ENCODE measurements around the gene RPL23.
A peak's percentile ranks its signal among the peaks of the same experiment; 100 is the strongest.

Gene RPL23

GRCh38 chr17:38883592-38884526 is 30.3 kb upstream of the RPL23 start:
- no peak for DNase-seq (ENCODE audit: low read depth)

- no peak for DNase-seq (ENCODE audit: low read depth)
Measured at GRCh38 chr17:38882870-38883269, 29.3 kb upstream of the RPL23 start.

DNA sequence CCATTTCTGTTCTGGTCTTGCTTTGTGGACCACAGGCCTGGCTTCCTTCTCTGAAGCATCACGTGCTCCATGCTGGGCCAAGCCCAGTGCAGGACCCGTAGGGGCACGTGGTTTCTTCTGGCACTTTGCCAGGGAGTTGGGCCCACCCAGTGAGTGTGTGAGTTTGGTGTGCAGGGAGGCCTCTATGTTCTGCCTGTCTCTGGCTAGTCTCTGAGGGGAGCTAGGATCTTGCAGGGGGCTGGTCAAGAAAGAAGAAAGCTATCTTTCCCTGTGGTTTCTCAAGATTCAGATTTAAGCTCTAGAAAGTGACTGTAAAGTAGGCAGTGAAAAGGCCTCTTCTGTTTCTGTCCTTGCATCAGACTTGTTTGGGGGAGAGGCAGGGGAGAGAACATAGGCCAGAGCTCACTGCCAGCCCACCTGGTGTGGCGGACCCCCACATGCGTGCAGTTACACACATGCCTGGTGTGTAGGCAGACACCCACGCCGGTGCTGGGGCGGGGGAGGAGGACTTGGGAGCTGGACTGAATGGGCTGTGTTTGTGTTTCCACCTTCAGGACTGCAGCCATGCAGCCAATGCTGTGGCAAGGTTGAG is 28.2 kb upstream of the RPL23 start:
- no peak for DNase-seq (ENCODE audit: low read depth)

DNA sequence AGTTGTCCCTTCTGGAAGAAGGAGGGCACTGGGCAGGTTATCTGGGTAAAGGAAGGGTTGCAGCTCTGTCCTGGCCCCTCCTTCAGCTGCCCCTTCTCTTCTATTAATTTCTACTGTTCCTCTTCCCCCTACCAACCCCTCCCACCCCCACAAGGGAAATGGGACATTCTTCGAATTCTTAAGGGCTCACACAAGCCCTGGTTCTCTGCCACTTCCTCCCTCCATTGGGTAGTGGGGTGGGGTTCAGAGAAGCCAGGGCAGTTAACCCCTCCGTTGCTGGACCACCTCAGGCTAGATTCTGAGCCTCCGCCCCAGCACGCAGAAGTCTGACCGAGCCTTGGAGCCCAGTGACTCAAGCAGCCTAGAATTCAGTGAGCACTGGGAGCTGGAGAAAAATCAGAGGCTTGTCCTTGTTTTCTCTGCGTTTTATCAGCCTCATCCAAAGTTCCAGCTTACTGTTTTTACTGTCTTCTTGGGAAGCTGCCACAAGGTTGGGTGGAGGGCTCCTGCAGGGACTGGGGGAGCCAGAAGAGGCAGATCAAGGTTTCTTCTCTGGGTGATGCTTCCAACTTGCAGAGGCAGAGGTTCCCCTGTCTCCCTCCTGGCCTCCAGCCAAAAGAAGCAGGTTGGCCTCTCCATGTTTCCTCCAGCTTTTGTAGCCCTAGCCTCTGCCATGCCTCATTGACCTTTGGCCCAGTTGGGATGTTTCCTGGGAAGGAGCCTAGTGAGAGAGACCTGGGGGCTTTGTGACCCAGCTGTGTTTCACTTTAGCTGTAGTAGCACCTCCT is 26.6 kb upstream of the RPL23 start:
- DNase-seq (ENCODE audit: low read depth) = no peak

GRCh38 chr17:38877130-38877851 is 23.8 kb upstream of the RPL23 start:
- no peak for DNase-seq (ENCODE audit: low read depth)

GRCh38 chr17:38875477-38876075 is 22.1 kb upstream of the RPL23 start:
- DNase-seq (ENCODE audit: low read depth) = no peak

DNA sequence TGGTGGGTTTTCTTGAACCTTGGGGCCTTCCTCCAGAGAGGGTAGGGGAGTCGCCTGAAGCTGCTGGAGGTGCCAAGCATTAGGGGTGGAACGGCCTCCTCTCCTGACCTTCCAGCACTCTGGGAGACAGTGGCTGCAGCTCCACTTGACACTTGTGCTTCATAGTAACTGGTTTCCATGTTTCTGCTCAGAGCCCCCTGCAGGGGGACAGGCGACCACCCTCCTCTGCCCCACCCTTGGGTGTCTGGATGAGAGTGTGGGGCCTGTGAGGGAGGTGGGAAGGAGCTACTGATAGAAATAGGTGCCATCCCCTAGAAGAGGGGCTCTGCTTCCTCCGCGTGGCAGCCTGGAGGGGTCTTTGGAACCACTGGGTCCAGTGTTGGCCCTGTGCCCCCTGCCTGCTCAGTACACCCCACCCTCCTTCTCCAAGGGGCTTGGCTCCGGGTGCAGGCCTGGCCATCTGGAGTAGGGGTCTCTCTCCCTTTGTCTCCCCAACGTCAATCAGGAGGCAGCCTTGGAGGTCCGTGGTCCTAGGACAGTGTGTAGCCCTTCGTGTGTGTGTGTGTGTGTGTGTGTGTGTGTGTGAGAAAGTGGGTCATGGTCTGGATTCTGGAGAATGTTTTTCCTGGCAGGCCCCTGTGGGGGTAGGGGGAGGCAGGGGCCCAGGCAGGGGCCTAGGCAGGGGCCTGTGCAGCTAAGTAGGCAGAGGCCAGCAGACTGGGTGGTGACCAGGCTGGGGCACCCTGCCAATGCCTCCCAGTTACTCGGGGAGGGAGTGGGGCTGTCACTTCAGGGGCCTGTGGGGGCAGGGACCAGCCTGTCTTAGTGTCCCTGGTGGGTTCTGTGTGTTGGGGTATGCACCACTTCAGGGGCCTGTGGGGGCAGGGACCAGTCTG is 21.2 kb upstream of the RPL23 start:
- no peak for DNase-seq (ENCODE audit: low read depth)

- no peak for DNase-seq (ENCODE audit: low read depth)
Measured at GRCh38 chr17:38873640-38874380, 20.3 kb upstream of the RPL23 start.

DNA sequence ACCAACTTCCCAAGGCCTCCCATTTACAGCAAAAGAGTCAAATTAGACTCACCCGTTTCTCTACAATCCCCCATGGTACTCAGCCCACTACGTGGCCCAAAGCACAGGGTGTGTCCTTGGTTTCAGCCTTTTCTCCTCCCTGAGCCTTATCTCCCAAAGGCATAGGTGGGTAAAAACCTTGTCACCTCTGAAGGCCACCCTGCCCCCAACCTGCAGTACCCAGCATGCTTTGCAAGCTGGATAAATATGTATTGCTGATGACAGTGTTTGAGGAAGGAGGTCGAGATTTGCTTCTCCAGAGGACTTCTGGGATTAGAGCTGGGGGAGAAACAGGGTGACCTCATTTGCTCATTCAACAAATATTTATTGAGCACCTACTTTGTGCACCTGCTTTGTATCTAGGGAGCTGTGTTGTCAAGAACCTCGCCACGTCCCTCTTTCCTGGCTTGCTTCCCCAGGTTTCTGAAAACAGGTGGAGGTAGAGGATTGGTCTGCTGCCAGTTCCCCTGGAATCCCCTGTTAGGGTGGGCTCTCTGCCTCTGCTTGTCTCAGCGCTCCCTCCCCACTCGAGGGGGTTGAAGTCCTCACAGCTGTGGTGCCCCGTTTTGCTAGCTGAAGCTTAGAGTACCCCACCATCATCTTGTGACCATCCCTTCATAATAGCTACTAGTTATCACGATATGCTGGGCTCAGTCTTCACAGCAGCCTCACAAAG is 19.3 kb upstream of the RPL23 start:
- no peak for DNase-seq (ENCODE audit: low read depth)

GRCh38 chr17:38872027-38872511 is 18.5 kb upstream of the RPL23 start:
- DNase-seq (ENCODE audit: low read depth) = no peak

DNA sequence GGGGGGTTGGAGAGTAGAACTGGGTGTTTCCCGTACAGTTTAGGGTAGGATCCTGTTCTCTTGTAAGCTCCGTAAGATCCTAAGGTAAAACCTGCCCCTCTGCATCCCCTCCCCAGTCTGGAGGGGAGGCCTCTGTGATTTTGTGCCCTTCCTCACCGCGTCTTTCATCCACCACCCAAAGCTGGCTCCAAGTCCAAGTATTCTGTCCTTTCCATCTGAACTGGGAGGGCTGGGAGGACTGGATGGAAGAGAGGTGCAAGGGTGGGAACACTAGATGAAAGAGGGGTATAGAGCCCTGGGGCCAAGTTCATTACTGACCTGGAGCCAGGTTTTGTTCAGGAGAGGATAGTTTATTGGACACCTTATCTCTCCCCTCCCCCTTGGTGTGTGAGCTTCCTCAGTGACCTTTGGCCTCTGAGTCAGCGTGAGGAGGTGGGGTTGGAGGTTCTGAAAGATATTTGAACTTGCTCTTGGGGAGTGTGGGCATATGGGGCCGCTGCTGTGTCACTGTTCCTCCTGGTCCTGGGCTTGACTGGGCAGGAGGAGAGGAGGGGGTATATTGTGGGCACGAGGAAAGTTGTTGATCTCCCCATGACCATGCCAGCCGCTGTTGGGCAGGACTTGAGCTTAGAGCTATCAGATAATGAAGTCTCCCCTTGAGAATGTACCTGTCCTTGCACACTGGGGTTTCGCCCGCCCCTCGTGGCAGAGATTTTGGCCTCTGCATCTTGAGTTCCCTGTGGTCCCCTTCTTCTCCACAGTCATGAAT is 17.9 kb upstream of the RPL23 start:
- DNase-seq (ENCODE audit: low read depth) = peak; percentile 55

DNA sequence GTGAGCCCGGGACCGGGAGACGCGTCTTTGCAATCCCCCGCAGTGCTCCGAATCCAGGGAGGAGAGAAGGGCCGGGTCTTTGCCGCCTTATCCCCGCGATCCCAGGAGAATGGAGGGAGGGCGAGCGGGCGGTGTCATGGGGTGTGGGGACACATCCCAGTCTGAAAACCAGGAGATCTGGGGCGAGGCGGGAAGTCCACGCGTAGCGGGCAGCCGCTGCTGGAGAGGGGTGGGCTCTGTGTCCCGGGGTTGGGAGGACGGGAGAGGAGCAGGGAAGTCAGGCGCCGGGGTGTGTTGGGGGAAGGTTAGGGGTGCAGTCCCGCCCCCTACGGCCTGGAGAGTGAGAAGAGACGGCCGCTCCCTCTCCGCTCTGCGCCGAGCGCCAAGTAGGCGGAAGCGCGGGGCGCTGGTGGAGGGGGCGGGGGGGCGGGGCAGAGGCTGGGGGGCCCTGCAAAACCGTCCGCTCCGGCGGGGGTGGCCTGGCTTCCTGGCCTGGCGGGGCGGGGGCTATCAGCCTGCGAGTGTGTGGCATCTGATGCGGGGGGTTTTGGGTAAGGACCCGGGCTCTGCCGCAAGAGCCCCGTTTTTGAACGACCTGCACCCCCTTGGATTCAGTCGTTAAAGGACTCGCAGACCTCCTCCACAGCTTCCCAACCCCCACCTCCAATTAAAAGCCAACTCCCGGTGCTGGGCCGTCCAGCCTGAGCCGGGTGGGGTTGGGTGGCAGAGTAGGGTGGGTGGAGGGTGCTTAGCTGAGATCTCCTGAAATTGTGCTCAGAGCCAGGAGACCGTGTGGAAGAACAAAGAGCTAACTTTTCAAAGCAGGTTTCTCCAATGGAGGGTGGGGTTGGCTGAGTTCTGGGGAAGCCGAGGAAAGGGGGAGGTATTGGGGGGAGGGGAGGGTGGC is 17.0 kb upstream of the RPL23 start:
- DNase-seq (ENCODE audit: low read depth) = peak; percentile 55

DNA sequence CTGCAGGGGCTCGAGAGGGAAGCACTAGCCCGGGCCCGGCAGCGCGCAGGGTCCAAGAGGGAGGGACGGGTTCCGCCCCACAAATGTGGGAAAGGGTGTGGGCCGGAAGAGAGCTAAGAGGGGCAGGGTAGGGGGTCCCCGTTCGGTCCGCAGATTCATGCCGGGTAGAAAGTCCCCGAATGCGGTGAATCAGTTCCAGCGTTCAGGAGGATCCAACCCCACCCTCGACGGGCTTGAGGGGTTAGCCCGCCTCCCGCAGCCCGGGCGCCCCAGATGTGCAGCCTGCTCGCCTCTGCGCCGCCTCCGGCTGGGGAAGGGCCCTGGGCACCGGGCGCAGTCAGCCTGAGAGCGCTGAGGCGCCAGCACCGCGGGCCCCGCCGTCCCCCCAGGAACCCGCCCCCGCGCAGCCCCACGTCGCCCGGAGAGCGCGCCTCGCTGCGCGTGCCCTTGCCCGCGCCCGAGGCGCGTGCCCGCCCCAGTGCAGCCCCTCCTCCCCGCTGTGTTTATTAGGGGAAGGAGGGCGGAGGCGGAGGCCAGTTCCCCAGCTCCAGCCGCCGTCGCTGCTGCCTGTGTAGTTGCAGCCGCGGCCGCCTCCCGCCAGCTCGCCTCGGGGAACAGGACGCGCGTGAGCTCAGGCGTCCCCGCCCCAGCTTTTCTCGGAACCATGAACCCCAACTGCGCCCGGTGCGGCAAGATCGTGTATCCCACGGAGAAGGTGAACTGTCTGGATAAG is 16.2 kb upstream of the RPL23 start, which contains the start of gene LASP1:
TSS of gene LASP1 (plus strand) at position 533 of the 733 bp plus-strand sequence. CDS start at position 665, 132 bp downstream.
- peak; percentile 77 for DNase-seq (ENCODE audit: low read depth)

DNA sequence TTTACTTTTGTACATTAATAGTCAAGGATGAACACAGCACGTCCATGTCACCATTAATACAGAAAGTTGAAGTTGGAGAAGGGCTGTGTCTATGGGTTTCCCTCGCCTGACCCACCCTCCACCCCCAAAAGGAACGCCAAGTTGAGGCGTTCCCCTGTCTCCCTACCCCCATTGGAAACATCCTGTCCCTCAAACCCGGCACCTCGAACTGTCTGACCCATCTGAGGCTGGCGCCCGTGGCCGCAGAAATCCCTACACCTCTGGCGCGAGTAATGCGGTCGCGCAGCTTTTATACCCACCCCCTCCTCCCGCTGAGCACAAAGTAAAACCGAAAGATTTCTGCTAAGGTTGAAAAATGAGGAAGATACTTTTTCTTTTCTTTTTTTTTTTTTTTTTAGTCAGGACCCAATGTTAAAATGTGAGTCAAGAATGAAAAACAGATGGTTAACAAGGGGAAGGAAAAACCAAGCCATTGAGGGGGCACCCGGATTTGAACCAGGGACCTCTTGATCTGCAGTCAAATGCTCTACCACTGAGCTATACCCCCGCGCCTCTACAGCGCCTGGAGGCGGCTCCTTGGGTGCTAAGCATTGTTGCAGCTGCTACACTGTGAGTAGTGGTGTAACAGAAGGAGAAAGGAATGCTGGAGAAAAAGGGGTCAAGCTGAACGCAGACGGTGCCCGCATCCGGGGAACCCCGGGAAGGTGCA is 15.4 kb upstream of the RPL23 start:
- peak; percentile 84 for DNase-seq (ENCODE audit: low read depth)

DNA sequence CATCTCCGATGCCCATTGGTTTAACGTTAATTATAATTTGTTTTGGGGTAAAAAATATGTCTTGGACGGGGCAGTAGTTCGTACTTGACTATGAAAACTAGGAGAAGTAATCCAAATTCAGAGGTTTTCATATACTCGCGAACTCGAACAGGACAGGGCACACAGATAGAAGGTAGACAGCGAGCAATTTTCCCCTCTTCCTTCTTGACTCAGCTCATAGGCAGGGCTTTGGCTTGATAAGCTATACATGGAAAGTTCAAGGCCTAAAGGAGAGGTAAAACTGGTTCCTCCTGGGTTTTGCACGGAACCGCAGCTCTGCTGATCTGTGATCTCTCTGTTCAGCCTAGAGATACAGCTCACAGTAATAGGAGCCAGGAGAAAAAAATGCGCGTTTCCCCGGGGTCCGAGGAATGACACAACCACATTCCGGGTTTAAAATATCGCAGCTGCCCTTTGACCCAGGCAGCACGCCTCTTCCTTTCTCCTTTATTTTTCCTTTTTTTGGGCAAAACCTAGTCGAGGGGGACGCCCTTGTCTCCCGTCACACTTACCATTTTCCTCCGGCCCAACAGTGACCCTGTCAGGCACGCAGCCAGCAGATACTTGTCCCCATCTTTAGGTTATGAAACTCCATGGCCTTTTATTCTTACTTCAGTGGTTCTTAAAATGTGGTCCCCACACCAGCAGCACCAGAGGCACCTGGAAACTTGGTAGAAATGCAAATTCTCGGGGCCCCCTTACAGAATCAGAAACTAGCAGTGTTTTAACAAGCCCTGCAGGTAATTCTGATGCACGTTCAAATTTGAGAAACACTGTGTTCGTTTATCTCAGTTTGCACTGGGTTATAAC is 14.7 kb upstream of the RPL23 start:
- DNase-seq (ENCODE audit: low read depth) = no peak
